Liver (tissue), 10 donors: ENCODE measurements around the gene ARHGAP10. TPM values are rescaled to one million over a fixed set of nuclear protein-coding genes. Genes with fewer than 3 reads are reported as not detected.

Source experiments
- DNase-seq: peaks from one replicate; pipeline ENCODE4 v3.0.0-alpha.2; 2017; ENCODE audit warnings: low spot score
- H3K27ac ChIP-seq, 2 donors: one replicate each; pipeline ENCODE4 v1.7.0; 2013; ENCODE audit warnings: inconsistent platforms in 2 of 2, low read length in 2 of 2, control low read depth in 1 of 2, low read depth in 1 of 2, mild to moderate bottlenecking in 1 of 2
- H3K27me3 ChIP-seq, 4 donors: one replicate each; pipeline versions ENCODE4 v1.6.1 to v1.7.0; 2013; ENCODE audit warnings: low read length in 3 of 4, inconsistent platforms in 1 of 4, mild to moderate bottlenecking in 1 of 4, moderate library complexity in 1 of 4; ENCODE audit not compliant: control insufficient read depth in 4 of 4, insufficient read depth in 4 of 4
- H3K36me3 ChIP-seq, 4 donors: one replicate each; pipeline versions ENCODE4 v1.6.1 to v1.7.0; 2013; ENCODE audit warnings: low read length in 3 of 4, mild to moderate bottlenecking in 3 of 4, low read depth in 1 of 4, moderate library complexity in 1 of 4; ENCODE audit not compliant: control insufficient read depth in 4 of 4, insufficient read depth in 3 of 4
- H3K4me1 ChIP-seq, 4 donors: one replicate each; pipeline versions ENCODE4 v1.6.1 to v1.7.0; 2013; ENCODE audit warnings: low read length in 3 of 4, mild to moderate bottlenecking in 3 of 4, moderate library complexity in 1 of 4; ENCODE audit not compliant: control insufficient read depth in 4 of 4, insufficient read depth in 4 of 4
- H3K4me3 ChIP-seq, 3 donors: one replicate each; pipeline versions ENCODE4 v1.6.1 to v1.7.0; 2013; ENCODE audit warnings: low read length in 3 of 3, control low read depth in 1 of 3, low read depth in 1 of 3, mild to moderate bottlenecking in 1 of 3
- H3K9ac ChIP-seq, 2 donors: one replicate each; pipeline ENCODE4 v1.7.0; 2013; ENCODE audit warnings: low read length in 2 of 2, mild to moderate bottlenecking in 2 of 2, moderate library complexity in 2 of 2, control low read depth in 1 of 2, low read depth in 1 of 2
- H3K9me3 ChIP-seq, 4 donors: one replicate each; pipeline versions ENCODE4 v1.6.1 to v1.7.0; 2013; ENCODE audit warnings: low read length in 3 of 4; ENCODE audit not compliant: control insufficient read depth in 4 of 4
- EGR1 ChIP-seq, 2 donors: IDR thresholded peaks; 2 replicates each; pipeline ENCODE4 v1.6.1; 2016 to 2018; ENCODE audit warnings: antibody characterized with exemption in 2 of 2, low read depth in 2 of 2
- GABPA ChIP-seq, 2 donors: IDR thresholded peaks in 1 of 2; conservative IDR thresholded peaks in 1 of 2; 2 replicates each; pipeline ENCODE4 v1.6.1; 2016; ENCODE audit warnings: antibody characterized with exemption in 2 of 2, mild to moderate bottlenecking in 1 of 2, moderate library complexity in 1 of 2
- HNF4A ChIP-seq, 2 donors: conservative IDR thresholded peaks; 2 replicates each; pipeline ENCODE4 v1.6.1; 2016; ENCODE audit warnings: antibody characterized with exemption in 2 of 2, mild to moderate bottlenecking in 2 of 2
- HNF4G ChIP-seq: IDR thresholded peaks from 2 replicates; pipeline ENCODE4 v1.6.1; 2016; ENCODE audit warnings: antibody characterized with exemption
- JUND ChIP-seq, 2 donors: IDR thresholded peaks; 2 replicates each; pipeline ENCODE4 v1.6.1; 2016; ENCODE audit warnings: antibody characterized with exemption in 2 of 2
- RAD21 ChIP-seq, 2 donors: IDR thresholded peaks; 2 replicates each; pipeline ENCODE4 v1.6.1; 2016; ENCODE audit warnings: antibody characterized with exemption in 2 of 2, mild to moderate bottlenecking in 2 of 2
- TAF1 ChIP-seq: conservative IDR thresholded peaks from 2 replicates; pipeline ENCODE4 v1.6.1; 2016; ENCODE audit warnings: antibody characterized with exemption, mild to moderate bottlenecking
- YY1 ChIP-seq: IDR thresholded peaks from 2 replicates; pipeline ENCODE4 v1.6.1; 2016; ENCODE audit warnings: antibody characterized with exemption, mild to moderate bottlenecking
- WGBS: extraction: QIAGEN DNeasy Blood & Tissue Kit; methylation state at CpG from one replicate; pipeline ENCODE4 v1.1.7; 2013; 5-methylcytosine and 5-hydroxymethylcytosine counted together
- polyA plus RNA-seq, 2 donors: library from polyadenylated mRNA; stranded (reverse) in 1 of 2; unstranded in 1 of 2; fragments of 200-250 nt in 1 of 2; fragments of >200 nt in 1 of 2; fragmentation: Nextera tagmentation in 1 of 2; extraction: Ambion mirVana in 1 of 2; gene quantifications; one replicate each; pipeline versions ENCODE4 v1.2.1 to v1.2.3, GENCODE V29; 2013 to 2015
- small RNA-seq: library from RNA; depleted of rRNA; stranded (forward); fragments of <200 nt; gene quantifications from one replicate; pipeline ENCODE3, GENCODE V24; 2014
- total RNA-seq, 2 donors: library from RNA; depleted of rRNA; stranded (reverse); fragments of >200 nt; gene quantifications; one replicate each; pipeline ENCODE4 v1.2.3, GENCODE V29; 2014
- TF ChIP-seq, protein P1 (sequence below): IDR thresholded peaks from 2 replicates; pipeline ENCODE4 v1.6.1; 2016; ENCODE audit warnings: antibody characterized with exemption
- TF ChIP-seq, protein P2 (sequence below): IDR thresholded peaks from 2 replicates; pipeline ENCODE4 v1.6.1; 2016; ENCODE audit warnings: antibody characterized with exemption, mild to moderate bottlenecking
- TF ChIP-seq, protein P3 (sequence below): IDR thresholded peaks from 2 replicates; pipeline ENCODE4 v1.6.1; 2016; ENCODE audit warnings: antibody characterized with exemption
- TF ChIP-seq, protein P4 (sequence below): fragments of 150-350 bp; IDR thresholded peaks from 2 replicates; pipeline ENCODE4 v1.5.1; 2017; ENCODE audit warnings: improper control_type of control experiment, low read depth, low read length; ENCODE audit not compliant: missing input control
- TF ChIP-seq, protein P5 (sequence below): IDR thresholded peaks from 2 replicates; pipeline ENCODE4 v1.6.1; 2016; ENCODE audit warnings: antibody characterized with exemption
- donor health status: healthy.
- donor health status: healthy.
- donor health status: healthy.
- donor health status: healthy.
- donor health status: healthy.

ARHGAP10 gene
- total and polyA plus RNA-seq, 4 donors: 1.5 to 13.0 (median 4.3) TPM

DNA sequence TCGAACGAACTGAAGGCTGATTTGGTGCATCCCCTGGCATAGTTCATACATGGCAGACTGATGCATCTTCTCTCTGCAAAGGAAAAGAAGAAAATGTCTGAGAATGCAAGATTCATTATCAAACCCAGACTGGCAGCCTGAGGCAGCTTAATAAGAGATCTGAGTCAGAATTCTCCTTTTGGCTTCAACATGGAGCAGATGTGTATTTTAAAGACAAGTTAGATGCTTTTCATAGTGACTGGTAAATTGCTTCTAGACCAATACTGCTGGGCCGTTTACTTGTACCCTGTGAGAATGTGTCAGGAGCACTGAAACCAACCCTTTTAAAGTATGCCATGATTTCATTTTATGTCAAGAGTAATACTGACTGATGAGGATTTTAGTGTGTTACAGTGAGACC lies 388.3 kb downstream of the ARHGAP10 start:
- no peak overlapping the region for H3K9ac ChIP-seq
- 92% methylated on average over 3 of the region's 3 CpGs for WGBS
- H3K9me3 ChIP-seq: peaks cover 0 to 15% (median 4%) of the 10 kb centered on the region in 4 donors
- no peak for DNase-seq
- peaks cover 0 to 10% (median 5%) of the 10 kb centered on the region in 4 donors for H3K36me3 ChIP-seq
- peaks cover 0 to 6% (median 2%) of the 10 kb centered on the region in 4 donors for H3K4me1 ChIP-seq
- TF ChIP-seq RAD21 (IDR thresholded peaks at IDR 0.05) (no peak), YY1 (no peak), EGR1 (IDR thresholded peaks at IDR 0.05; ENCODE audit: low read depth in 2 of 2) (no peak), JUND (IDR thresholded peaks at IDR 0.05) (no peak), GABPA (IDR thresholded peaks at IDR 0.05 in 1 of 2, conservative IDR thresholded peaks at IDR 0.05 in 1 of 2) (no peak), HNF4G (no peak), TAF1 (no peak), HNF4A (conservative IDR thresholded peaks at IDR 0.05) (no peak)
- TF ChIP-seq, protein P1, sequence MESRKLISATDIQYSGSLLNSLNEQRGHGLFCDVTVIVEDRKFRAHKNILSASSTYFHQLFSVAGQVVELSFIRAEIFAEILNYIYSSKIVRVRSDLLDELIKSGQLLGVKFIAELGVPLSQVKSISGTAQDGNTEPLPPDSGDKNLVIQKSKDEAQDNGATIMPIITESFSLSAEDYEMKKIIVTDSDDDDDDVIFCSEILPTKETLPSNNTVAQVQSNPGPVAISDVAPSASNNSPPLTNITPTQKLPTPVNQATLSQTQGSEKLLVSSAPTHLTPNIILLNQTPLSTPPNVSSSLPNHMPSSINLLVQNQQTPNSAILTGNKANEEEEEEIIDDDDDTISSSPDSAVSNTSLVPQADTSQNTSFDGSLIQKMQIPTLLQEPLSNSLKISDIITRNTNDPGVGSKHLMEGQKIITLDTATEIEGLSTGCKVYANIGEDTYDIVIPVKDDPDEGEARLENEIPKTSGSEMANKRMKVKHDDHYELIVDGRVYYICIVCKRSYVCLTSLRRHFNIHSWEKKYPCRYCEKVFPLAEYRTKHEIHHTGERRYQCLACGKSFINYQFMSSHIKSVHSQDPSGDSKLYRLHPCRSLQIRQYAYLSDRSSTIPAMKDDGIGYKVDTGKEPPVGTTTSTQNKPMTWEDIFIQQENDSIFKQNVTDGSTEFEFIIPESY: no peak
- TF ChIP-seq, protein P2, sequence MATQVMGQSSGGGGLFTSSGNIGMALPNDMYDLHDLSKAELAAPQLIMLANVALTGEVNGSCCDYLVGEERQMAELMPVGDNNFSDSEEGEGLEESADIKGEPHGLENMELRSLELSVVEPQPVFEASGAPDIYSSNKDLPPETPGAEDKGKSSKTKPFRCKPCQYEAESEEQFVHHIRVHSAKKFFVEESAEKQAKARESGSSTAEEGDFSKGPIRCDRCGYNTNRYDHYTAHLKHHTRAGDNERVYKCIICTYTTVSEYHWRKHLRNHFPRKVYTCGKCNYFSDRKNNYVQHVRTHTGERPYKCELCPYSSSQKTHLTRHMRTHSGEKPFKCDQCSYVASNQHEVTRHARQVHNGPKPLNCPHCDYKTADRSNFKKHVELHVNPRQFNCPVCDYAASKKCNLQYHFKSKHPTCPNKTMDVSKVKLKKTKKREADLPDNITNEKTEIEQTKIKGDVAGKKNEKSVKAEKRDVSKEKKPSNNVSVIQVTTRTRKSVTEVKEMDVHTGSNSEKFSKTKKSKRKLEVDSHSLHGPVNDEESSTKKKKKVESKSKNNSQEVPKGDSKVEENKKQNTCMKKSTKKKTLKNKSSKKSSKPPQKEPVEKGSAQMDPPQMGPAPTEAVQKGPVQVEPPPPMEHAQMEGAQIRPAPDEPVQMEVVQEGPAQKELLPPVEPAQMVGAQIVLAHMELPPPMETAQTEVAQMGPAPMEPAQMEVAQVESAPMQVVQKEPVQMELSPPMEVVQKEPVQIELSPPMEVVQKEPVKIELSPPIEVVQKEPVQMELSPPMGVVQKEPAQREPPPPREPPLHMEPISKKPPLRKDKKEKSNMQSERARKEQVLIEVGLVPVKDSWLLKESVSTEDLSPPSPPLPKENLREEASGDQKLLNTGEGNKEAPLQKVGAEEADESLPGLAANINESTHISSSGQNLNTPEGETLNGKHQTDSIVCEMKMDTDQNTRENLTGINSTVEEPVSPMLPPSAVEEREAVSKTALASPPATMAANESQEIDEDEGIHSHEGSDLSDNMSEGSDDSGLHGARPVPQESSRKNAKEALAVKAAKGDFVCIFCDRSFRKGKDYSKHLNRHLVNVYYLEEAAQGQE: no peak
- TF ChIP-seq, protein P3, sequence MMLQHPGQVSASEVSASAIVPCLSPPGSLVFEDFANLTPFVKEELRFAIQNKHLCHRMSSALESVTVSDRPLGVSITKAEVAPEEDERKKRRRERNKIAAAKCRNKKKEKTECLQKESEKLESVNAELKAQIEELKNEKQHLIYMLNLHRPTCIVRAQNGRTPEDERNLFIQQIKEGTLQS: no peak
- TF ChIP-seq, protein P4, sequence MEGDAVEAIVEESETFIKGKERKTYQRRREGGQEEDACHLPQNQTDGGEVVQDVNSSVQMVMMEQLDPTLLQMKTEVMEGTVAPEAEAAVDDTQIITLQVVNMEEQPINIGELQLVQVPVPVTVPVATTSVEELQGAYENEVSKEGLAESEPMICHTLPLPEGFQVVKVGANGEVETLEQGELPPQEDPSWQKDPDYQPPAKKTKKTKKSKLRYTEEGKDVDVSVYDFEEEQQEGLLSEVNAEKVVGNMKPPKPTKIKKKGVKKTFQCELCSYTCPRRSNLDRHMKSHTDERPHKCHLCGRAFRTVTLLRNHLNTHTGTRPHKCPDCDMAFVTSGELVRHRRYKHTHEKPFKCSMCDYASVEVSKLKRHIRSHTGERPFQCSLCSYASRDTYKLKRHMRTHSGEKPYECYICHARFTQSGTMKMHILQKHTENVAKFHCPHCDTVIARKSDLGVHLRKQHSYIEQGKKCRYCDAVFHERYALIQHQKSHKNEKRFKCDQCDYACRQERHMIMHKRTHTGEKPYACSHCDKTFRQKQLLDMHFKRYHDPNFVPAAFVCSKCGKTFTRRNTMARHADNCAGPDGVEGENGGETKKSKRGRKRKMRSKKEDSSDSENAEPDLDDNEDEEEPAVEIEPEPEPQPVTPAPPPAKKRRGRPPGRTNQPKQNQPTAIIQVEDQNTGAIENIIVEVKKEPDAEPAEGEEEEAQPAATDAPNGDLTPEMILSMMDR: no peak
- TF ChIP-seq, protein P5, sequence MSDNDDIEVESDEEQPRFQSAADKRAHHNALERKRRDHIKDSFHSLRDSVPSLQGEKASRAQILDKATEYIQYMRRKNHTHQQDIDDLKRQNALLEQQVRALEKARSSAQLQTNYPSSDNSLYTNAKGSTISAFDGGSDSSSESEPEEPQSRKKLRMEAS: no peak
- H3K27ac ChIP-seq: no peak overlapping the region
- H3K4me3 ChIP-seq: no peak overlapping the region
- H3K27me3 ChIP-seq: no peaks in the 10 kb centered on the region

Small RNAs within 50 kb of the gene (small RNA-seq; reads per million reads assigned to genes)
- gene MIR4799 (not detected), gene RN7SL254P (not detected), gene RNA5SP165 (not detected)

Other genes starting within 250 kb of the ARHGAP10 start
- 10 to 100 TPM; 14.2 to 31.4 TPM for gene TMEM184C, start 114.7 kb upstream of the ARHGAP10 start, total RNA-seq
- 10 to 100 TPM in 1 of 2 donors, 1 to 10 TPM in 1; 9.1 to 12.6 TPM for gene TMEM184C, start 114.7 kb upstream of the ARHGAP10 start, polyA plus RNA-seq
- 1 to 10 TPM; 8.5 TPM for gene PRMT9, start 47.9 kb upstream of the ARHGAP10 start, total RNA-seq
- 1 to 10 TPM; 2.4 to 2.9 TPM for gene PRMT9, start 47.9 kb upstream of the ARHGAP10 start, polyA plus RNA-seq